RWPE2 (cell line): Measurements from ENCODE around the gene HEMK1.

Experiments used
- ATAC-seq: fragments of 200-7000 bp; cut with Tn5 transposase; 3 replicates; pipeline ENCODE4 v1.9.1; 2021; ENCODE audit warnings: low read depth
- DNase-seq: peaks from one replicate; pipeline ENCODE4 v3.0.0-alpha.2; 2020; ENCODE audit warnings: low spot score
- H3K27ac ChIP-seq: fragments of 450-650 bp; 2 replicates; pipeline ENCODE4 v1.5.1; 2017; ENCODE audit warnings: mild to moderate bottlenecking; ENCODE audit not compliant: poor library complexity, severe bottlenecking
- H3K27me3 ChIP-seq: fragments of 250-450 bp; sonication (Bioruptor Pico); 2 replicates; pipeline ENCODE4 v1.5.1; 2021; ENCODE audit warnings: mild to moderate bottlenecking, moderate library complexity; ENCODE audit not compliant: insufficient read depth, poor library complexity, severe bottlenecking
- H3K36me3 ChIP-seq: fragments of 250-450 bp; sonication (Bioruptor Pico); 2 replicates; pipeline ENCODE4 v1.5.1; 2020; ENCODE audit warnings: low read depth, mild to moderate bottlenecking, moderate library complexity
- H3K4me1 ChIP-seq: fragments of 250-450 bp; sonication (Bioruptor Pico); 2 replicates; pipeline ENCODE4 v1.5.1; 2021; ENCODE audit warnings: mild to moderate bottlenecking, moderate library complexity; ENCODE audit not compliant: insufficient read depth, poor library complexity, severe bottlenecking
- H3K4me3 ChIP-seq: fragments of 250-450 bp; sonication (Bioruptor Pico); 2 replicates; pipeline ENCODE4 v1.5.1; 2021; ENCODE audit warnings: mild to moderate bottlenecking, moderate library complexity; ENCODE audit not compliant: severe bottlenecking
- H3K9me3 ChIP-seq: fragments of 250-450 bp; sonication (Bioruptor Pico); 2 replicates; pipeline ENCODE4 v1.5.1; 2021; ENCODE audit warnings: mild to moderate bottlenecking, moderate library complexity; ENCODE audit not compliant: severe bottlenecking
- CTCF ChIP-seq: fragments of 450-650 bp; IDR thresholded peaks from one replicate; pipeline ENCODE4 v1.5.1; 2017; ENCODE audit warnings: mild to moderate bottlenecking, moderate library complexity; ENCODE audit not compliant: poor library complexity, severe bottlenecking

HEMK1 gene

DNA sequence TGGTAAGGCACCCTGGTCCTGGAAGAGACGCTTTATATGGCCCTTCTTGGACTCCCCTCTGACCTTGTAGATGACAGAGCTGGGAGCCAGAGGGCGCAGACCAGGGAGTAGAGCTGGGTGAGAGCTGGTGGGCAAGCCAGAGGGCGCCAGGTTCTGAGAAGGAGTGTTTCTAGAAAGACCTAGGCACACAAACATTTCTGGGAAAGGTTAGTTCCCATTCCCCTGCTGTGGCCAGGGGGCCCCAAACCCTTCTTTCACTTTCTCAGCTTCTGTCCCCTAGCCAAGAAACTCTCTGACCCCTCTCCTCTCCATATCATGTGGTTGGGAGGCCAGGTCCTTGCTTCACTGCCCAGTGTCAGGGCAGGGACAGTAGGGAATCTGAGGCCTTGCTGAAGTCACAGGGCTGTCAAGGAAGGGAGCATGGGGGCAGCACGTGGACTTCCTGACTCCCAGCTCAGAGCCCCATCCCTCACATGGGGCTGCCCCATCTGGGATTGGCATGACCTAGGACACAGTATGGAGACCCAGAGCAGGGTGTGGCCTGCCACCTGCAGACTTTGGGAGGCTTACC, 3.6 kb downstream of the HEMK1 start:
- Histone ChIP-seq H3K36me3 (peaks cover 5% of the 10 kb centered on the region; the same call in 1 of the 2 replicates), H3K27me3 (no peaks in the 10 kb centered on the region), H3K4me1 (peaks cover 7% of the 10 kb centered on the region), H3K9me3 (no peaks in the 10 kb centered on the region), H3K27ac (no peak overlapping the region), H3K4me3 (no peak overlapping the region)
- TF ChIP-seq CTCF = no peak
- DNase-seq (no peak), ATAC-seq (no peak)

DNA sequence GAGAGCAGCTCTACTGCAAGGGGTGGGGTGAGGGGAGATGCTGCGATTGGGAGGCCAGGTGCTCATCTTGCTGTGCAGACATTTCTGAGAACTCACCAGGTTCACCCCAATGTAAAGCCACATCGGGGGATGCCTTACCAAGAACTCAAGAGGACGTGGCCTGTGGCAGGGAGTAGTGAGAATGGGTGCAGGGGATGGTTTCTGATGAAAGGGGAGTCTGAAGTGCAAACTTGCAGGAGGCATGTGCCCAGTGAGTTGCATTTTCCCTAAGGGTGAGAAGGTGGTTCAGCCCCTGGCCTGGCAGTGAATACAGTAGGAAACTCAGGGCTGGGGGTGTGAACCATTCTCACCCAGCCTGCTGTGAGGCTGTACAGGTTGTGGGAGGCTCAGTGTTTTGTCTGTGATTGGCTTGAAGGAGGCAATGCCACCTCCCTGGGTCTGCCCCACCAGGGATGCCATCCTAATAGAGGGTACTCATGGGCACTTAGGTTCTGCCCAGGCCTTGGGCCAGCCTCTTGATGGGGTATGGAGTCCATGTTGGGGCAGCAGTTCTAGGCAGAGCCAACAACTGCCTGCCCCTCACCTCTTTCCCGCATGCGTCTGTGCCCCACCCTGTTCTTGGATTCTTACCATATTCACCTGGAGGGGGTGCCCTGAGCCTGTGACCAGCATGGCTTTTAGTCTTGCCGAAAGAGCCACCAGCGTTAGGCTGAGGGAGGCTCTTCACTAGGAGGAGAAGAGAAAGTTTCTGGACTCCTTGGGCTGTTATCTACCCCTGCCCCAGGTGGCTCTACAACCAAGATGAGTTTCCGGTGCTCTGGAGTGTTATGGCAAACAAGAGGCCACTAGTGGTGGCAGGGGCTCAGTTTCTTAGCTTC, 4.5 kb downstream of the HEMK1 start:
- no peaks in the 10 kb centered on the region for H3K27me3 ChIP-seq
- TF ChIP-seq CTCF = no peak
- H3K4me1 ChIP-seq = peaks cover 6% of the 10 kb centered on the region
- H3K9me3 ChIP-seq = no peaks in the 10 kb centered on the region
- peaks cover 10% of the 10 kb centered on the region; the same call in 1 of the 2 replicates for H3K36me3 ChIP-seq
- DNase-seq = no peak
- no peak for ATAC-seq
- H3K27ac ChIP-seq = no peak overlapping the region
- no peak overlapping the region for H3K4me3 ChIP-seq

GRCh38 chr3:50574444-50574831, 5.1 kb downstream of the HEMK1 start:
- Histone ChIP-seq H3K36me3 (peaks cover 12% of the 10 kb centered on the region; the same call in 1 of the 2 replicates), H3K9me3 (no peaks in the 10 kb centered on the region), H3K27ac (no peak overlapping the region), H3K4me1 (peaks cover 6% of the 10 kb centered on the region), H3K27me3 (no peaks in the 10 kb centered on the region), H3K4me3 (no peak overlapping the region)
- ATAC-seq (no peak), DNase-seq (no peak)
- no peak for TF ChIP-seq CTCF

GRCh38 chr3:50575372-50575771, 6.0 kb downstream of the HEMK1 start:
- peak; percentile 42; the same call in 1 of the 3 replicates for ATAC-seq
- TF ChIP-seq CTCF = no peak
- Histone ChIP-seq H3K36me3 (peaks cover 12% of the 10 kb centered on the region; the same call in 1 of the 2 replicates), H3K4me1 (peaks cover 2% of the 10 kb centered on the region), H3K4me3 (no peak overlapping the region), H3K27ac (no peak overlapping the region), H3K27me3 (no peaks in the 10 kb centered on the region), H3K9me3 (no peaks in the 10 kb centered on the region)
- DNase-seq = no peak
